PC-3 (cell line): ENCODE results near the gene CHST9. TPM values are rescaled to one million over a fixed set of nuclear protein-coding genes. Genes with fewer than 3 reads are reported as not detected.
"Not testable (repeated sequence)": the region's sequence is repeated elsewhere in the genome, so short reads cannot be mapped to it uniquely, and the experiment has no call there.

Experiments used
- ATAC-seq: fragments of 200-7000 bp; cut with Tn5 transposase; 2 replicates; pipeline ENCODE4 v1.9.1; 2020; ENCODE audit warnings: mild to moderate bottlenecking, moderate library complexity
- BruUV-seq: library from RNA; stranded (reverse); fragments of 400-500 nt; replicated peaks from 2 replicates; lab custom pipeline; 2021; lab: Mats Ljungman, UMichigan
- CTCF ChIA-PET: fragments of 300-600 bp; sonication (Branson Sonifier 250); formaldehyde crosslinking; loops from one replicate; lab custom pipeline; 2022; ENCODE audit warnings: antibody characterized with exemption; lab: Charles Lee
- POLR2A ChIA-PET: fragments of 300-600 bp; sonication (Branson Sonifier 250); formaldehyde crosslinking; loops from one replicate; lab custom pipeline; 2022; ENCODE audit warnings: antibody characterized with exemption; ENCODE audit not compliant: unreplicated experiment; lab: Charles Lee
- DNase-seq: peaks from one replicate; pipeline ENCODE4 v3.0.0-alpha.2; 2015
- H2AFZ ChIP-seq: fragments of 300-600 bp; sonication (generic); 2 replicates; pipeline ENCODE4 v1.6.0; 2016; ENCODE audit warnings: antibody characterized with exemption, low read length
- H3F3A ChIP-seq: fragments of 300-600 bp; sonication (generic); one replicate; pipeline ENCODE4 v1.6.0; 2017; ENCODE audit warnings: antibody characterized with exemption, low read length, control low read depth, mild to moderate bottlenecking; ENCODE audit not compliant: unreplicated experiment
- H3K27ac ChIP-seq: fragments of 300-600 bp; sonication (generic); 2 replicates; pipeline ENCODE4 v1.5.1; 2016; ENCODE audit warnings: mild to moderate bottlenecking, low read length
- H3K27me3 ChIP-seq: fragments of 300-600 bp; sonication (generic); 2 replicates; pipeline ENCODE4 v1.6.1; 2016; ENCODE audit warnings: low read length, mixed read lengths
- H3K36me3 ChIP-seq: fragments of 300-600 bp; sonication (generic); 2 replicates; pipeline ENCODE4 v1.6.1; 2016; ENCODE audit warnings: low read depth, mixed run types, low read length, mixed read lengths
- H3K4me1 ChIP-seq: fragments of 300-600 bp; sonication (generic); 2 replicates; pipeline ENCODE4 v1.5.1; 2016; ENCODE audit warnings: low read length; ENCODE audit not compliant: insufficient read depth
- H3K4me2 ChIP-seq: fragments of 300-600 bp; sonication (generic); 2 replicates; pipeline ENCODE4 v1.6.0; 2016; ENCODE audit warnings: low read length
- H3K4me3 ChIP-seq: fragments of 300-600 bp; sonication (generic); 2 replicates; pipeline ENCODE4 v1.5.1; 2016; ENCODE audit warnings: mild to moderate bottlenecking, low read length, mixed read lengths
- H3K79me2 ChIP-seq: fragments of 300-600 bp; sonication (generic); 2 replicates; pipeline ENCODE4 v1.6.1; 2017; ENCODE audit warnings: low read length, mixed read lengths
- H3K9ac ChIP-seq: fragments of 300-600 bp; sonication (generic); 2 replicates; pipeline ENCODE4 v1.6.0; 2016; ENCODE audit warnings: mild to moderate bottlenecking, low read length
- H3K9me2 ChIP-seq: fragments of 300-600 bp; sonication (generic); replicated peaks from 2 replicates; pipeline ENCODE4 v1.6.1; 2016; ENCODE audit warnings: mixed run types, low read length, mixed read lengths
- H3K9me3 ChIP-seq: fragments of 300-600 bp; sonication (generic); 2 replicates; pipeline ENCODE4 v1.6.1; 2016; ENCODE audit warnings: low read length, mixed read lengths
- H4K20me1 ChIP-seq: fragments of 300-600 bp; sonication (generic); 2 replicates; pipeline ENCODE4 v1.6.1; 2016; ENCODE audit warnings: low read length, mixed read lengths
- CTCF ChIP-seq: fragments of 300-600 bp; sonication (generic); conservative IDR thresholded peaks from 2 replicates; pipeline ENCODE4 v1.5.1; 2017; ENCODE audit warnings: antibody characterized with exemption, low read depth, mild to moderate bottlenecking, low read length
- EZH2 ChIP-seq: fragments of 300-600 bp; sonication (generic); IDR thresholded peaks from one replicate; pipeline ENCODE4 v1.6.1; 2017; ENCODE audit warnings: antibody characterized with exemption, mild to moderate bottlenecking, low read length; ENCODE audit not compliant: unreplicated experiment
- EZH2phosphoT487 ChIP-seq: fragments of 300-600 bp; sonication (generic); IDR thresholded peaks from 2 replicates; pipeline ENCODE4 v1.6.1; 2018; ENCODE audit warnings: mild to moderate bottlenecking, antibody characterized with exemption, low read length, borderline replicate concordance
- intact Hi-C: fragments of 100-400 bp; cut with micrococcal nuclease; formaldehyde crosslinking; loops from 2 replicates; pipeline ENCODE4 v1.9.0; 2023
- total RNA-seq: library from RNA; depleted of rRNA; stranded (reverse); fragments of >200 nt; gene quantifications from 2 replicates; pipeline ENCODE4 v1.2.3, GENCODE V29; 2014

Gene CHST9
- total RNA-seq, 1 experiment from 2014 or later: not detected

GRCh38 chr18:26930630-26931029 lies 254.5 kb downstream of the CHST9 start:
- intact Hi-C loops: no loop called here
- H3K4me2 ChIP-seq: no peak overlapping the region
- no peaks in the 10 kb centered on the region for H3K36me3 ChIP-seq
- no peak for ATAC-seq
- no peak for TF ChIP-seq CTCF
- no peak for TF ChIP-seq EZH2phosphoT487
- TF ChIP-seq EZH2: no peak
- H4K20me1 ChIP-seq: no peaks in the 10 kb centered on the region
- H3K4me3 ChIP-seq: no peak overlapping the region
- ChIA-PET CTCF (no interaction called here), POLR2A (no interaction called here)
- DNase-seq: no peak
- BruUV-seq: no TSS peak
- no peaks in the 10 kb centered on the region for H3K9me3 ChIP-seq
- no peaks in the 10 kb centered on the region for H3K79me2 ChIP-seq
- H3F3A ChIP-seq: no peaks in the 10 kb centered on the region
- no peaks in the 10 kb centered on the region for H3K4me1 ChIP-seq
- H3K27ac ChIP-seq: no peak overlapping the region
- no peaks in the 10 kb centered on the region for H3K9me2 ChIP-seq
- H3K9ac ChIP-seq: no peak overlapping the region
- no peak overlapping the region for H2AFZ ChIP-seq
- H3K27me3 ChIP-seq: peaks cover 18% of the 10 kb centered on the region

- H4K20me1 ChIP-seq: no peaks in the 10 kb centered on the region
- no peaks in the 10 kb centered on the region for H3K36me3 ChIP-seq
- TF ChIP-seq CTCF: no peak
- TF ChIP-seq EZH2phosphoT487: no peak
- no peak for TF ChIP-seq EZH2
- H3K4me1 ChIP-seq: no peaks in the 10 kb centered on the region
- no peaks in the 10 kb centered on the region for H3K9me2 ChIP-seq
- H3K9me3 ChIP-seq: no peaks in the 10 kb centered on the region
- no peak overlapping the region for H3K4me3 ChIP-seq
- no peak overlapping the region for H3K4me2 ChIP-seq
- POLR2A ChIA-PET: no interaction called here
- no peak overlapping the region for H3K9ac ChIP-seq
- no peaks in the 10 kb centered on the region for H3K79me2 ChIP-seq
- DNase-seq: no peak
- H2AFZ ChIP-seq: no peak overlapping the region
- peaks cover 9% of the 10 kb centered on the region; the same call in 1 of the 2 replicates for H3K27me3 ChIP-seq
- H3K27ac ChIP-seq: no peak overlapping the region
- CTCF ChIA-PET: no interaction called here
- intact Hi-C loops: no loop called here
- BruUV-seq: no TSS peak
- ATAC-seq: no peak
- no peaks in the 10 kb centered on the region for H3F3A ChIP-seq
Measured at GRCh38 chr18:26928670-26929313, 256.3 kb downstream of the CHST9 start.

- H3K4me3 ChIP-seq, H3K36me3 ChIP-seq, H3K27me3 ChIP-seq, H3K27ac ChIP-seq, intact Hi-C loops, CTCF ChIA-PET, H4K20me1 ChIP-seq, H3K9me2 ChIP-seq, POLR2A ChIA-PET, H3K79me2 ChIP-seq, BruUV-seq, H3F3A ChIP-seq, H3K4me1 ChIP-seq, ATAC-seq, H3K9ac ChIP-seq, DNase-seq, H2AFZ ChIP-seq, H3K4me2 ChIP-seq, H3K9me3 ChIP-seq: not testable (repeated sequence)
Measured at GRCh38 chr18:26927822-26928221, 257.3 kb downstream of the CHST9 start.
